ENCODE results near the gene AARS2.
"Not testable (repeated sequence)": the region's sequence is repeated elsewhere in the genome, so short reads cannot be mapped to it uniquely, and the experiment has no call there.

AARS2 gene

DNA sequence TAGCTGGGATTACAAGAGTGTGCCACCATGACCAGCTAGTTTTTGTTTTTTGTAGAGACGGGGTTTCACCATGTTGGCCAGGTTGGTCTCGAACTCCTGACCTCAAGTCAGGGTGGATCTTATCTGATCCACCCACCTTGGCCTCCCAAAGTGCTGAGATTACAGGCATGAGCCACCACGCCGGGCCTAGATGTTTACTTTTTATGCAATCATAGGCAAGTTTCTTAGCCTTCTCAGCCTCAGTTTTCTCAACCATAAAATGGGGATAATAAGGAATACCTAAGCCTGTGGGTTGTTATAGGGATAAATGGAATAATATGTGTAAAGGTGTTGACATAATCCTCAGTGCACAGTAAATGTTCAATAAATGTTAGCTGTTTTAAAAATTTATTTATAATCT, 39.1 kb upstream of the AARS2 start:
- Mint-ChIP-seq H3K4me3 (no peak overlapping the region), H3K27me3 (ENCODE audit: low read depth) (peaks cover 12% of the 10 kb centered on the region), H3K36me3 (ENCODE audit: low read depth) (no peaks in the 10 kb centered on the region), H3K9me3 (peaks cover 3% of the 10 kb centered on the region), H3K4me1 (no peaks in the 10 kb centered on the region), H3K27ac (no peak overlapping the region)
- TF ChIP-seq, protein P1, sequence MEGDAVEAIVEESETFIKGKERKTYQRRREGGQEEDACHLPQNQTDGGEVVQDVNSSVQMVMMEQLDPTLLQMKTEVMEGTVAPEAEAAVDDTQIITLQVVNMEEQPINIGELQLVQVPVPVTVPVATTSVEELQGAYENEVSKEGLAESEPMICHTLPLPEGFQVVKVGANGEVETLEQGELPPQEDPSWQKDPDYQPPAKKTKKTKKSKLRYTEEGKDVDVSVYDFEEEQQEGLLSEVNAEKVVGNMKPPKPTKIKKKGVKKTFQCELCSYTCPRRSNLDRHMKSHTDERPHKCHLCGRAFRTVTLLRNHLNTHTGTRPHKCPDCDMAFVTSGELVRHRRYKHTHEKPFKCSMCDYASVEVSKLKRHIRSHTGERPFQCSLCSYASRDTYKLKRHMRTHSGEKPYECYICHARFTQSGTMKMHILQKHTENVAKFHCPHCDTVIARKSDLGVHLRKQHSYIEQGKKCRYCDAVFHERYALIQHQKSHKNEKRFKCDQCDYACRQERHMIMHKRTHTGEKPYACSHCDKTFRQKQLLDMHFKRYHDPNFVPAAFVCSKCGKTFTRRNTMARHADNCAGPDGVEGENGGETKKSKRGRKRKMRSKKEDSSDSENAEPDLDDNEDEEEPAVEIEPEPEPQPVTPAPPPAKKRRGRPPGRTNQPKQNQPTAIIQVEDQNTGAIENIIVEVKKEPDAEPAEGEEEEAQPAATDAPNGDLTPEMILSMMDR (IDR thresholded peaks at IDR 0.05; ENCODE audit: unreplicated experiment in 3 of 3), result no peak

DNA sequence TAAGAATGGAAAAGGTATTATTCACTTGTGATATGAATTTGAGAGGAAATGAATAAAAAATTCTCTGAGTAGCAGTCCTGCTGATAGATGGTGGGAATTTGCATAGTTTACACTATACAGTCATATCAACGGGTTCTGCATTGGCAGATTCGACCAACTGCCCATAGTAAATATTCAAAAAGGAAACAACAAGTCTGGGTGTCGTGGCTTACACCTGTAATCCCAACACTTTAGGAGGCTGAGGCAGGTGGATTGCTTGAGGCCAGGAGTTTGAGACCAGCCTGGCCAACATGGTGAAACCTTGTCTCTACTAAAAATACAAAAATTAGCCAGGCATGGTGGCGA, 37.5 kb upstream of the AARS2 start:
- H3K9me3 Mint-ChIP-seq; H3K36me3 Mint-ChIP-seq (ENCODE audit: low read depth); H3K27ac Mint-ChIP-seq; H3K27me3 Mint-ChIP-seq (ENCODE audit: low read depth); H3K4me1 Mint-ChIP-seq; H3K4me3 Mint-ChIP-seq: not testable (repeated sequence)

DNA sequence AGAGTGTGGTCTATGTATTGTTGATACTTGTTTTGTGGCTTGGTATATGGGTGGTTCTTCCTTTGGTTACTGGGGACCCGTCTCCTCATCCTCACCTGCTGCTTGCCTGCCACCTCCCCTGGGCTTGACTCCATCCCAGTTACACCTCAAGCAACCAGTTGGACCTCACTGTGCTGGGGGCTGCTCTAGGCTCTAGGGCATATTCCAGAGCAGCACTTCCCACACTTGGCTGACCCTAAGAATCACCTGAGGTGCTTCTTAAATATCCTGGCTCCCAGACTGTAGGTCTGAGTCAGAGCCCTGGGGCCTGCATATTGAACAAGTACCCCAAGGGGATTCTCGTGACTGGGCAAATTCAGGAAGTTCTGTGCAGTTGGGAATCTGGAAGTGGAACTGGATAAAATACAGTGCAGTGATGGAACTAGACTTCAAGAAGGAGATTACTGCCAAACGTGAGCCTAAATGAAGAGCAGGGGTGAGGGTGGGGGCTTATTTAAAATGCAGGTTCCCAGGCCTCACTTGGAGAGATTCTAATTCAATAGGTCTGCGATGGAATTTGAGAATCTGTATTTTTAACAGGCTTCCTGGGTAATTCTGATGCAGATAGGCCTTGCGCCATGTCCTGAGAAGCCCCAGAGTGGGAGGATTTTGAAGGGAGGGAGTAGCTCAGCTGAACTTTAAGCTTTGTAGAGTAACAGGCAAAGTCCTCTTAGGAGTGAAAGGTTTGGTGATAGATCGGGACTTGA, 36.9 kb upstream of the AARS2 start:
- Mint-ChIP-seq H3K4me1 (no peaks in the 10 kb centered on the region), H3K36me3 (ENCODE audit: low read depth) (no peaks in the 10 kb centered on the region), H3K4me3 (no peak overlapping the region), H3K9me3 (no peaks in the 10 kb centered on the region), H3K27me3 (ENCODE audit: low read depth) (peaks cover 8% of the 10 kb centered on the region), H3K27ac (no peak overlapping the region)
- TF ChIP-seq, protein P1 (IDR thresholded peaks at IDR 0.05; ENCODE audit: unreplicated experiment in 3 of 3), result no peak

DNA sequence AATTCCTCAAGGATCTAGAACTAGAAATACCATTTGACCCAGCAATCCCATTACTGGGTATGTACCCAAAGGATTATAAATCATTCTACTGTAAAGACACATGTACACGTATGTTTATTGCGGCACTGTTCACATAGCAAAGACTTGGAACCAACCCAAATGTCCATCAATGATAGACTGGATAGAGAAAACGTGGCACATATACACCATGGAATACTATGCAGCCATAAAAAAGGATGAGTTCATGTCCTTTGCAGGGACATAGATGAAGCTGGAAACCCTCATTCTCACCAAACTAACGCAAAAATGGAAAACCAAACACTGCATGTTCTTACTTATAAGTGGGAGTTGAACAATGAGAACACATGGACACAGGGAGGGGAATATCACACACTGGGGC, 33.7 kb upstream of the AARS2 start:
- not testable (repeated sequence) for H3K27ac Mint-ChIP-seq; H3K36me3 Mint-ChIP-seq (ENCODE audit: low read depth); H3K4me3 Mint-ChIP-seq; H3K9me3 Mint-ChIP-seq; H3K4me1 Mint-ChIP-seq
- H3K27me3 Mint-ChIP-seq (ENCODE audit: low read depth), result peaks cover 20% of the 10 kb centered on the region

DNA sequence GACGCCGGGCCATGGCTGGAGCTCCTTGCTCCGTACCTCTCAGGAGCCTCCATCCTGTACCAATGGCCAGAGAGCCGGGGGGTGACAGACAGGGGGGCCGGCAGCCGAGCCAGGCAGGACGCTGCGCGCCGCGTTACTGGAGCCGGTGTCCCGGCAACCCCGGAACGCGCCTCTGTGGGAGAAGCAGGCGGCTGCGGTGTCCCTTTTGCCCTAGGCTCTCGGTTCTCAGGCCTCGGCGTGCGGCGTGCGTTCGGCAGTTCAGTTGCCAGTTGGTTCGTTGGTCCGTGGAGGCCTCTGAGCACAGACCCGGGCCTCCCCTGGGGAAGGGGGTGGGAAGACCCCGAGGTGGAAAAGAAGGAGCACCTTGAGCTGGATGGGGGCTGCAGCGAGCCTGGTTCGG, 29.3 kb upstream of the AARS2 start, which contains the start of gene SPATS1:
SPATS1 (plus strand) TSS at position 162 of the 400 bp plus-strand sequence. CDS start 446 bp downstream, outside the sequence.
- H3K27me3 Mint-ChIP-seq (ENCODE audit: low read depth), result peaks cover 22% of the 10 kb centered on the region
- no peak within 1 kb of the TSS for H3K27ac Mint-ChIP-seq
- H3K36me3 Mint-ChIP-seq (ENCODE audit: low read depth), result no peaks in the 10 kb centered on the region
- H3K4me1 Mint-ChIP-seq, result peaks cover 6% of the 10 kb centered on the region
- H3K9me3 Mint-ChIP-seq, result no peaks in the 10 kb centered on the region
- TF ChIP-seq, protein P1 (IDR thresholded peaks at IDR 0.05; ENCODE audit: unreplicated experiment in 3 of 3), result no peak
- no peak within 1 kb of the TSS for H3K4me3 Mint-ChIP-seq

DNA sequence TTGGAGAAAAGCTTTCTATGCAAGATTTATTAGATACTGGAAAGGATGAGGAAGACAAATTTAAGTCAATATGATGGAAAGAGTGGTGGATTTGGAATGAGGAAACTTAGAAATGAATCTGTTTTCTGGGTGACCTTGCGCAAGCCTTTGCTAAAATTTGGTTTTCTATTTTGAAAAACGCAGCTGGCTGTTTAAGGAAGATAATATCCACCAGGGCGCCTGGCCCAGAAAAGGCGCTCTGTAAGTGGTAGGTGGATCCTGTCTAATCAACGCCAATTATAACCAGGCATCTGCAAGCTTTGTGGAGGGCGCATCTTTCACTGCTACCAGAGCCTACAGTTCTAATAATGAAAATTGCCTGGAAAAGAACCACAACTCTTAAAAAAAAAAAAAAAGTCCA, 28.9 kb upstream of the AARS2 start:
- TF ChIP-seq, protein P1 (IDR thresholded peaks at IDR 0.05; ENCODE audit: unreplicated experiment in 3 of 3), result no peak
- Mint-ChIP-seq H3K27ac (no peak overlapping the region), H3K27me3 (ENCODE audit: low read depth) (peaks cover 22% of the 10 kb centered on the region), H3K9me3 (no peaks in the 10 kb centered on the region), H3K36me3 (ENCODE audit: low read depth) (no peaks in the 10 kb centered on the region), H3K4me1 (peaks cover 6% of the 10 kb centered on the region), H3K4me3 (no peak overlapping the region)
